BLaER1 (cell line): ENCODE data around the gene KIFBP.
A peak's percentile ranks its signal among the peaks of the same experiment; 100 is the strongest.

ENCODE experiments used
- H3K27ac ChIP-seq: shearing (Covaris generic); formaldehyde crosslinking; 2 replicates; pipeline ENCODE4 v1.8.1; 2022
- H3K27me3 ChIP-seq: shearing (Covaris generic); formaldehyde crosslinking; 2 replicates; pipeline ENCODE4 v1.8.1; 2022
- H3K36me3 ChIP-seq: shearing (Covaris generic); formaldehyde crosslinking; 2 replicates; pipeline ENCODE4 v1.8.1; 2022
- H3K4me1 ChIP-seq: shearing (Covaris generic); formaldehyde crosslinking; 2 replicates; pipeline ENCODE4 v1.8.1; 2022
- H3K4me2 ChIP-seq: shearing (Covaris generic); formaldehyde crosslinking; 2 replicates; pipeline ENCODE4 v1.8.1; 2022
- H3K4me3 ChIP-seq: shearing (Covaris generic); formaldehyde crosslinking; 2 replicates; pipeline ENCODE4 v1.8.1; 2022
- H3K9ac ChIP-seq: shearing (Covaris generic); formaldehyde crosslinking; 2 replicates; pipeline ENCODE4 v1.8.1; 2022
- H3K9me3 ChIP-seq: shearing (Covaris generic); formaldehyde crosslinking; 2 replicates; pipeline ENCODE4 v1.8.1; 2022
- H4K20me1 ChIP-seq: shearing (Covaris generic); formaldehyde crosslinking; 2 replicates; pipeline ENCODE4 v1.8.1; 2022
- Cebpa-rat ChIP-seq: shearing (Covaris generic); IDR thresholded peaks from 2 replicates; pipeline ENCODE4 v1.8.1; 2022

The KIFBP gene

DNA sequence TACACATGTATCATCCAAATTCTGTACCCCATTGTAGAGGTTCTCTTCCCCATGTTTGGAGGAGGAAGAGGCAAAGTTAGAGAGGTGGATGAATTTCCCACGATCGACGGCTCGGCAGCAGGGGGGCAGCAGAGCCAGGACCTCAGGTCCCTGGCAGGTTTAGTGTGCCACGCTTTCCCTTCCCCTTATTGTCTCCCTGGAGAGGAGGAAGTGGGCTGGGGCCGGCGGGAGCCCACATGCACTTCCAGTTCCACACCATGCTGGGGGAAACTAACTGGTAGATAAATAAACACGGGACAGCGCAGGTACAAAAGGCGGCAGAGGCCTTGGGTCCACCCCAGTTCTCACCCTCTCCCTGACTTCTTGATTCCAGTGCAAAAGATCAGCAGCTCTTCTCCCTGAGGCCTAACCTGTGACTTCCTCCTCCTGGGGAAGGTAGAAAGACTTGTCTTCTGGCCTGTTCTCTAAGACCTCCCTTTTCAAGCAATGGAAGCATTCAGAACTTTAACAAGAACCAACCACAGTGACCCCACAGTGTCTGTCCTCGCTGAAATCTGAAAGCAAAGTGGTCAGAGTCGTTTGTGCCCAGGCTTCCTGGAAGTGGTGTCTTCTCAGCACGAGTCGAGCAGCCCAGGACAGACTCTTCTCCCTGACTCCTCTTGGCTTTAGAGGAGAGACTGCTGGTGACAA lies 68.8 kb downstream of the KIFBP start:
- TF ChIP-seq Cebpa-rat: no peak
- H3K4me3 ChIP-seq: no peak overlapping the region
- no peaks in the 10 kb centered on the region for H3K9me3 ChIP-seq
- no peak overlapping the region for H3K27ac ChIP-seq
- no peaks in the 10 kb centered on the region for H4K20me1 ChIP-seq
- no peak overlapping the region for H3K9ac ChIP-seq
- peak overlapping the region; percentile 25 for H3K4me2 ChIP-seq
- H3K4me1 ChIP-seq: peaks cover 23% of the 10 kb centered on the region
- H3K36me3 ChIP-seq: no peaks in the 10 kb centered on the region
- no peaks in the 10 kb centered on the region for H3K27me3 ChIP-seq

DNA sequence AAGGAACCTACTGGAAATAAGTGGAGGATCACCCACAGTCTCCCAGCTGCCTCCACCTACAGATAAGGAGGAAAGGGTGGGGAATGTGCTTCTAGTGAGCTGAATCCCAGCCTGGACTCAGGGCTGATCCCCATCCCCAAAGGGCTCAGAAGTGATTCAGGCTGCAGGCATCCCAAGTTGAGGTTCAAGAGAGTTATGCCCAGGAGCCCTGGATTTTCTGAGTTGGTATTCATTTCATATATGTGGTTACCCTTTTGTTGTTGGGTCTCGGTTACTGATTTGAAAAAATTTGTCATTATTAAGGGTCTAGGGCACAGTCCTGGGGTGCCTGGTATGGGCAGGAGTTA lies 69.3 kb downstream of the KIFBP start:
- Histone ChIP-seq H3K36me3 (no peaks in the 10 kb centered on the region), H3K27ac (no peak overlapping the region), H4K20me1 (no peaks in the 10 kb centered on the region), H3K4me3 (no peak overlapping the region), H3K4me2 (no peak overlapping the region), H3K9ac (no peak overlapping the region), H3K4me1 (peaks cover 26% of the 10 kb centered on the region), H3K9me3 (no peaks in the 10 kb centered on the region), H3K27me3 (no peaks in the 10 kb centered on the region)
- TF ChIP-seq Cebpa-rat: no peak

DNA sequence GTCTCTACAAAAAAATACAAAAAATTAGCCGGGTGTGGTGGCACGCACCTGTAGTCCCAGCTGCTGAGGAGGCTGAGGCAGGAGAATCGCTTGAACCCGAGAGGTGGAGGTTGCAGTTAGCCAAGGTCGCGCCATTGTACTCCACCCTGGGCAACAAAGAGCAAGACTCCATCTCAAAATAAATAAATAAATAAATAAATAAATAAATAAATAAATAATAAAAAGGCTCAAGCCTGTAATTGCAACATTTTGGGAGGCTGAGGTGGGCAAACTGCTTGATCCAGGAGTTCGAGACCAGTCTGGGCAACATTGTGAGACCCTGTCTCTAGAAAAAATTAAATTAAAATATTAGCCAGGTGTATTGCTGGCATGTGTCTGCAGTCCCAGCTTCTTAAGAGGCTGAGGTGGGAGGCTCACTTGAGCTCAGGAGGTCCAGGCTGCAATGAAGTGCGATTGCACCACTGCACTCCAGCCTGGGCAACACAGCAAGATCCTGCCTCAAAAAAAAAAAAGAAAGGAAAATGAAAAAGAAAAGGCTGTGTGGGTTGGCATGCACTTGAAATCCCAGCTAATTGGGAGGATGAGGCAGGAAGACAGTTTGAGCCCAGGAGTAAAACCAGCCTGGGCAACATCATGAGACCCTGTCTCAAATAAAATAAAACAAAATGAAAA lies 71.7 kb downstream of the KIFBP start:
- Histone ChIP-seq H3K27me3 (no peaks in the 10 kb centered on the region), H4K20me1 (no peaks in the 10 kb centered on the region), H3K4me2 (no peak overlapping the region), H3K9ac (no peak overlapping the region), H3K9me3 (no peaks in the 10 kb centered on the region), H3K27ac (no peak overlapping the region), H3K4me3 (no peak overlapping the region), H3K36me3 (no peaks in the 10 kb centered on the region), H3K4me1 (peaks cover 40% of the 10 kb centered on the region)
- no peak for TF ChIP-seq Cebpa-rat

DNA sequence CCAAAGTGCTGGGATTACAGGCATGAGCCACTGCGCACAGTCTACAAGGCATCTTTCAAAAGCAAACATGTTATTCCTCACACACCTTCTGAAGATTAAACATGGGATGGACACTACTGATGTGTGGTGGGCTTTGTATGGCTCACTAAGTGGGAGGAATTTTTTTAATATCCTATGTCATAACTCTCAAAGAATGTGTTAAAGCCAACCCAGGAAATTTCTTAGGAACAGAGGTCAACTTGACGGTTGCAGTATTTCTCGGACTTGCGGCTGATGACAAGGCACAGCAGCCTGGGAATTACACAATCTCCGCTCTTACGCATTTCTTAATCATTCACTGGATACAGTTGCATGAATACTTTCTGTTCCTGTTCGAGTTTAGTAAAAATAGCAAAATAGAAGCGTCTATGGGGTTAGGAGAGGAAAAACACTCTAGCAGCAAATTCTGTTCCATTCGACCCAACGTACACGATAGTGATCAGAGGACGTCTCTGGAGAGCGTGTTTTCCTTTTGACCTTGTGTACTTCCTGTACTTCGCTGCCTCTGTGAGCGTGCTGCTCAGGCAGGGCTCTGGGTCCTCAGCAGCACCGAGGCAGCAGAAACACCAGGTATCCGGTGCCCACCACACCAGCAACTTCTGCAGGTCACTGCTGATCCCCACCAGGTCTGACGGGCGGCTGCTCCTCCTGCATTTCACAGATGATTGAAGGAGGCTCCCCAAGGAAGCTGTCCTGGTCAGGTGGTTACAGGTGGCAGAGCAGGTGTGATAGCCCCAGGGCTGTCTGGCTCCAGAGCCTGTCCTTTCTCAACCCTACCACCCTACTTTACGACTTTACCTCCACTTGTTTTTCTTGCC lies 72.9 kb downstream of the KIFBP start:
- TF ChIP-seq Cebpa-rat: peak; percentile 69; the same call in 1 of the 2 replicates
- Histone ChIP-seq H3K9me3 (no peaks in the 10 kb centered on the region), H3K4me1 (peaks cover 53% of the 10 kb centered on the region), H3K27me3 (no peaks in the 10 kb centered on the region), H3K27ac (peak overlapping the region; percentile 51), H3K36me3 (no peaks in the 10 kb centered on the region), H3K4me2 (peak overlapping the region; percentile 77), H4K20me1 (no peaks in the 10 kb centered on the region), H3K4me3 (peak overlapping the region; percentile 38), H3K9ac (peak overlapping the region; percentile 34; the same call in 1 of the 2 replicates)

DNA sequence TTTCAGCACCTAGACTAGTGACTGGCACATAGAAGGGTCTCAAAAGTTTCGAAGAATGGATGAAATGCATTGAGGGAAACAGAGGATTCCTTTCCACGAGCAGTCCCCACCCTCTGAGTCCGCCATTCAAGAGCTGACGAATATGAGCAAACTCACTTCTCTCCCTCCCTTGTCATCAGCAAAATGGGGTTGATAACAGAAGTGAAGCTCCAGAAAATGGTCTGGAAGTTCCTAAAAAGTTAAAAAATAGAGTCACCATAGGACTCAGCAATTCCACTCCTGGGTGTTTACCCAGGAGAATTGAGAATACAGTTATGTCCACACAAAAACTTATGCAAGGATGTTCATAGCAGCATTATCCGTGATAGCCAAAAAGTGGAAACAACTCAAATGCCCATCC lies 74.3 kb downstream of the KIFBP start:
- Histone ChIP-seq H3K4me1 (peaks cover 47% of the 10 kb centered on the region), H3K4me2 (no peak overlapping the region), H3K9me3 (no peaks in the 10 kb centered on the region), H3K27ac (no peak overlapping the region), H3K27me3 (no peaks in the 10 kb centered on the region), H3K4me3 (no peak overlapping the region), H4K20me1 (no peaks in the 10 kb centered on the region), H3K9ac (no peak overlapping the region), H3K36me3 (no peaks in the 10 kb centered on the region)
- TF ChIP-seq Cebpa-rat: no peak

DNA sequence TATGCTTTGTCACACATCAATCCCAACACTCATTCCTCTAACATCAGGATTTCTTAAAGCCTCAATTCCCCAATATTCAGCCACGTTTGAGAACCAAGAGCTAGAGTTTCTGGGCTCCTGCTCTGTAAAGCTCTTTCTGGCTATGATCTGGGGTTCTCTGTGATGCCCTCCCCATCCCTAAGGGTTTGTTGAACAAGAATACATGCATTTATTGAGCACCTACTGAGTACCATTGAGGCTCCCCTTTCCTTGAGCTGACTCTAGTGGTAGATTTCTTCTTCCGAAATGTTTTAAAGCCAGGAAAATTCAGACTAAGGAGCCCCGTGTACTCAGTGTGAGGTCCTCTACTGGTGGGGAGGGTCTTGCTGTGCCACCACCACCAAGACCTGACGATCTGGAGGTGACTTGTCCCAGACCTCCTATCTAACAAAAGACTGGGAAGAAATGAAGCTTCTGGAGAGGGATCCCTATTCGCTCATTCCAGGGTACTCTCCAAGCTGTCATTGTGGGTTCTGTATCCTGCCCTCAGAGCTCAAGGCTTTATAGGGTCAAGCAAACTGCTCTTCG lies 76.2 kb downstream of the KIFBP start:
- H3K4me2 ChIP-seq: peak overlapping the region; percentile 87
- no peaks in the 10 kb centered on the region for H3K9me3 ChIP-seq
- peaks cover 47% of the 10 kb centered on the region for H3K4me1 ChIP-seq
- no peaks in the 10 kb centered on the region for H4K20me1 ChIP-seq
- no peak overlapping the region for H3K9ac ChIP-seq
- peak overlapping the region; percentile 57; the same call in 1 of the 2 replicates for H3K27ac ChIP-seq
- H3K36me3 ChIP-seq: no peaks in the 10 kb centered on the region
- TF ChIP-seq Cebpa-rat: no peak
- no peaks in the 10 kb centered on the region for H3K27me3 ChIP-seq
- no peak overlapping the region for H3K4me3 ChIP-seq

DNA sequence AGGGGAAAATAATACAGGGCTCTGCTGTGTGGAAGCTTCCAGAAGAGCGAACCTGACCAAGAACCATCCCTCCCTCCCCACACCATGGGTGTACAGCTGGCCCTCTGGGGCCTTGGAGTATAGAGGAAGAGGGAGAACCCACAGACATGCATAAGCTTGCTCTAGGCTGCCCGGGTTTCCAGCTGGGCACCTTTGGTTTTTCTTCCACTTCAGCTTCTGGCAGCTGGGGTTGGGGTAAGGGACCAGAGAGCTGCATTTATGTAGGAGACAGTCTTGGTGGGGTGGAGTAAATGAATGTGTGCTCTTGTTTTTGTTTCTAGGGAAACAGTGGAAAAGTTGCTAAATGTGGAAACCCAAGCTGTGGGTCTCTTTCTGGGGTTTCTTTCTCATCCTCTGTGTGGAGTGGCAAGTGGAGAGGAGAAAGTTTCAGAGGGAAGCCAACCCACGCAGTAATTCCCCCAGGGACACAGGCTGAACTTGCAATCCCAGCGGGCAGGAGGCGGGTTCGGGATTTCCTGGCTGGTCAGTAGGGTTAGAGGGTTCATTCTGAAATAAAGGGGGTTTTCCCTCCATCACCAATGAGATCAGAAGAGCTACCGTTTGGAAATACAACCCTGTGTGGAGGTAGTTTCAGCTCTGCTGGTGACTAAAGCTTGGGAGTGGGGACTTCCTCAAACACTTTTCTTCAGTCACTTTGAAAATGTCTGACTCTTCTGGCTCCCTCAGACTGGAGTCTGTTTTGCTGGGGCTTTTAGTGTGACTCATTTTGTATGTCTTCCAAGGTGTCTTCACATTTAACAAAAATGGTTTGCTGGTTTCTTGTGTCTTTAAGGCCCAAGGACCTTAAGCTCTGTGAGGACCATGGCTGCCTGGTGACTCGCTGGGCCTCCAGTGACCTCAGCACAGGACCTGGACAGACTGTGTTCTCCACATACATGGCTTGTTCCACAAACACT lies 77.1 kb downstream of the KIFBP start:
- Histone ChIP-seq H4K20me1 (no peaks in the 10 kb centered on the region), H3K4me1 (peaks cover 47% of the 10 kb centered on the region), H3K27ac (peak overlapping the region; percentile 57), H3K4me3 (peak overlapping the region; percentile 29; the same call in 1 of the 2 replicates), H3K36me3 (no peaks in the 10 kb centered on the region), H3K9ac (peak overlapping the region; percentile 52), H3K27me3 (no peaks in the 10 kb centered on the region), H3K4me2 (peak overlapping the region; percentile 87), H3K9me3 (no peaks in the 10 kb centered on the region)
- TF ChIP-seq Cebpa-rat: no peak
